Measurements from ENCODE around the gene RABL6.
"Not testable (repeated sequence)": the region's sequence is repeated elsewhere in the genome, so short reads cannot be mapped to it uniquely, and the experiment has no call there.

RABL6 gene

GRCh38 chr9:136831002-136831719, 23.4 kb downstream of the RABL6 start:
- Mint-ChIP-seq H3K36me3 (peaks cover 26% of the 10 kb centered on the region), H3K4me3 (no peak overlapping the region), H3K27ac (no peak overlapping the region), H3K9me3 (no peaks in the 10 kb centered on the region), H3K4me1 (no peaks in the 10 kb centered on the region)
- ATAC-seq, result no peak
- DNase-seq (ENCODE audit: low spot score in 2 of 2), result no peak

- no peaks in the 10 kb centered on the region for H3K9me3 Mint-ChIP-seq
- ATAC-seq (no peak), DNase-seq (ENCODE audit: low spot score in 2 of 2) (no peak)
- peaks cover 23% of the 10 kb centered on the region for H3K36me3 Mint-ChIP-seq
- H3K4me1 Mint-ChIP-seq, result no peaks in the 10 kb centered on the region
- H3K27ac Mint-ChIP-seq, result no peak overlapping the region
- no peak overlapping the region for H3K4me3 Mint-ChIP-seq
These were observed 24.0 kb downstream of the RABL6 start for GRCh38 chr9:136831720-136832104.

- DNase-seq (ENCODE audit: low spot score in 2 of 2) (no peak), ATAC-seq (no peak)
- H3K9me3 Mint-ChIP-seq, result no peaks in the 10 kb centered on the region
- H3K27ac Mint-ChIP-seq, result no peak overlapping the region
- no peak overlapping the region for H3K4me3 Mint-ChIP-seq
- no peaks in the 10 kb centered on the region for H3K4me1 Mint-ChIP-seq
- H3K36me3 Mint-ChIP-seq, result peaks cover 23% of the 10 kb centered on the region
These were observed 24.8 kb downstream of the RABL6 start for GRCh38 chr9:136832581-136832980.

GRCh38 chr9:136833381-136834048, 25.8 kb downstream of the RABL6 start:
- not testable (repeated sequence) for H3K4me3 Mint-ChIP-seq; H3K27ac Mint-ChIP-seq; DNase-seq (ENCODE audit: low spot score in 2 of 2); H3K9me3 Mint-ChIP-seq; H3K4me1 Mint-ChIP-seq; ATAC-seq
- peaks cover 27% of the 10 kb centered on the region for H3K36me3 Mint-ChIP-seq

GRCh38 chr9:136835162-136835931, 27.6 kb downstream of the RABL6 start:
- no peak for DNase-seq (ENCODE audit: low spot score in 2 of 2)
- H3K4me1 Mint-ChIP-seq, result peaks cover 7% of the 10 kb centered on the region
- peaks cover 34% of the 10 kb centered on the region for H3K36me3 Mint-ChIP-seq
- ATAC-seq, result no peak
- H3K4me3 Mint-ChIP-seq, result no peak overlapping the region
- H3K9me3 Mint-ChIP-seq, result no peaks in the 10 kb centered on the region
- no peak overlapping the region for H3K27ac Mint-ChIP-seq

- H3K9me3 Mint-ChIP-seq, result no peaks in the 10 kb centered on the region
- no peak for ATAC-seq
- peaks cover 28% of the 10 kb centered on the region for H3K36me3 Mint-ChIP-seq
- no peak overlapping the region for H3K4me3 Mint-ChIP-seq
- peaks cover 12% of the 10 kb centered on the region for H3K4me1 Mint-ChIP-seq
- H3K27ac Mint-ChIP-seq, result no peak overlapping the region
- no peak for DNase-seq (ENCODE audit: low spot score in 2 of 2)
These were observed 28.5 kb downstream of the RABL6 start for GRCh38 chr9:136835932-136836904.

GRCh38 chr9:136837146-136837855, 29.6 kb downstream of the RABL6 start:
- Mint-ChIP-seq H3K27ac (no peak overlapping the region), H3K4me3 (no peak overlapping the region), H3K36me3 (peaks cover 28% of the 10 kb centered on the region), H3K4me1 (peaks cover 19% of the 10 kb centered on the region), H3K9me3 (no peaks in the 10 kb centered on the region)
- DNase-seq (ENCODE audit: low spot score in 2 of 2), result no peak
- ATAC-seq, result no peak

GRCh38 chr9:136837856-136838277, 30.1 kb downstream of the RABL6 start:
- DNase-seq (ENCODE audit: low spot score in 2 of 2); H3K4me3 Mint-ChIP-seq; H3K27ac Mint-ChIP-seq; H3K9me3 Mint-ChIP-seq; ATAC-seq: not testable (repeated sequence)
- Mint-ChIP-seq H3K36me3 (peaks cover 28% of the 10 kb centered on the region), H3K4me1 (peaks cover 19% of the 10 kb centered on the region)

- ATAC-seq, result no peak
- H3K27ac Mint-ChIP-seq, result peak overlapping the region; percentile 58
- peaks cover 31% of the 10 kb centered on the region for H3K36me3 Mint-ChIP-seq
- peaks cover 19% of the 10 kb centered on the region for H3K4me1 Mint-ChIP-seq
- no peaks in the 10 kb centered on the region for H3K9me3 Mint-ChIP-seq
- DNase-seq (ENCODE audit: low spot score in 2 of 2), result no peak
- H3K4me3 Mint-ChIP-seq, result no peak overlapping the region
These were observed 30.8 kb downstream of the RABL6 start for GRCh38 chr9:136838314-136839228.

- Mint-ChIP-seq H3K27ac (peak overlapping the region; percentile 58), H3K4me1 (peaks cover 19% of the 10 kb centered on the region), H3K36me3 (peaks cover 34% of the 10 kb centered on the region), H3K4me3 (no peak overlapping the region), H3K9me3 (no peaks in the 10 kb centered on the region)
- DNase-seq (ENCODE audit: low spot score in 2 of 2) (peak in 1 of 2 donors; percentile 52), ATAC-seq (no peak)
These were observed 31.7 kb downstream of the RABL6 start for GRCh38 chr9:136839229-136840139.

GRCh38 chr9:136840140-136840876, 32.6 kb downstream of the RABL6 start:
- Mint-ChIP-seq H3K9me3 (no peaks in the 10 kb centered on the region), H3K4me1 (peaks cover 19% of the 10 kb centered on the region), H3K4me3 (no peak overlapping the region), H3K36me3 (peaks cover 34% of the 10 kb centered on the region), H3K27ac (peak overlapping the region; percentile 6)
- ATAC-seq (no peak), DNase-seq (ENCODE audit: low spot score in 2 of 2) (no peak)

All from stimulated activated effector memory CD8-positive, alpha-beta T cell treated with anti-CD3 and anti-CD28 coated beads, Interleukin-12 subunit alpha, Interleukin-12 subunit beta, amount 100 ng/mL, for 72 hours (primary cell).